ENCODE measurements around the gene PRKAR1B.

Gene PRKAR1B

GRCh38 chr7:670501-671390 lies 56.3 kb downstream of the PRKAR1B start:
- Histone ChIP-seq H3K4me3 (ENCODE audit: low read length) (no peak overlapping the region), H3K9ac (ENCODE audit: low read length) (no peak overlapping the region), H3K4me1 (ENCODE audit: control insufficient read depth, insufficient read depth, low read length) (peaks cover 11% of the 10 kb centered on the region), H3K9me3 (ENCODE audit: control insufficient read depth, low read length) (no peaks in the 10 kb centered on the region), H3K36me3 (ENCODE audit: control insufficient read depth, insufficient read depth, low read length, severe bottlenecking) (no peaks in the 10 kb centered on the region), H3K27me3 (replicated peaks; ENCODE audit: control insufficient read depth, insufficient read depth, low read length) (no peaks in the 10 kb centered on the region)
- no peak for DNase-seq (ENCODE audit: low read depth)

- Histone ChIP-seq H3K9me3 (ENCODE audit: control insufficient read depth, low read length) (no peaks in the 10 kb centered on the region), H3K27me3 (replicated peaks; ENCODE audit: control insufficient read depth, insufficient read depth, low read length) (no peaks in the 10 kb centered on the region), H3K4me1 (ENCODE audit: control insufficient read depth, insufficient read depth, low read length) (peaks cover 20% of the 10 kb centered on the region)
Measured at GRCh38 chr7:668958-669357, 58.1 kb downstream of the PRKAR1B start.

GRCh38 chr7:668139-668931 lies 58.7 kb downstream of the PRKAR1B start:
- Histone ChIP-seq H3K27me3 (replicated peaks; ENCODE audit: control insufficient read depth, insufficient read depth, low read length) (no peaks in the 10 kb centered on the region), H3K4me1 (ENCODE audit: control insufficient read depth, insufficient read depth, low read length) (peaks cover 20% of the 10 kb centered on the region), H3K9me3 (ENCODE audit: control insufficient read depth, low read length) (no peaks in the 10 kb centered on the region), H3K4me3 (ENCODE audit: low read length) (peak overlapping the region; percentile 57), H3K36me3 (ENCODE audit: control insufficient read depth, insufficient read depth, low read length, severe bottlenecking) (no peaks in the 10 kb centered on the region), H3K9ac (ENCODE audit: low read length) (peak overlapping the region; percentile 35)
- peak; percentile 70 for DNase-seq (ENCODE audit: low read depth)

More at GRCh38 chr7:668958-669357, 58.1 kb downstream of the PRKAR1B start:
- H3K9ac ChIP-seq (ENCODE audit: low read length): no peak overlapping the region
- no peak for DNase-seq (ENCODE audit: low read depth)
- H3K4me3 ChIP-seq (ENCODE audit: low read length): no peak overlapping the region
- no peaks in the 10 kb centered on the region for H3K36me3 ChIP-seq (ENCODE audit: control insufficient read depth, insufficient read depth, low read length, severe bottlenecking)

GRCh38 chr7:666454-667292 lies 60.4 kb downstream of the PRKAR1B start:
- no peaks in the 10 kb centered on the region for H3K27me3 ChIP-seq (replicated peaks; ENCODE audit: control insufficient read depth, insufficient read depth, low read length)
- no peak overlapping the region for H3K4me3 ChIP-seq (ENCODE audit: low read length)
- DNase-seq (ENCODE audit: low read depth): no peak
- peaks cover 20% of the 10 kb centered on the region for H3K4me1 ChIP-seq (ENCODE audit: control insufficient read depth, insufficient read depth, low read length)
- no peaks in the 10 kb centered on the region for H3K36me3 ChIP-seq (ENCODE audit: control insufficient read depth, insufficient read depth, low read length, severe bottlenecking)
- no peak overlapping the region for H3K9ac ChIP-seq (ENCODE audit: low read length)
- H3K9me3 ChIP-seq (ENCODE audit: control insufficient read depth, low read length): no peaks in the 10 kb centered on the region

GRCh38 chr7:665736-666453 lies 61.2 kb downstream of the PRKAR1B start:
- Histone ChIP-seq H3K9me3 (ENCODE audit: control insufficient read depth, low read length) (no peaks in the 10 kb centered on the region), H3K4me1 (ENCODE audit: control insufficient read depth, insufficient read depth, low read length) (peaks cover 20% of the 10 kb centered on the region), H3K27me3 (replicated peaks; ENCODE audit: control insufficient read depth, insufficient read depth, low read length) (no peaks in the 10 kb centered on the region), H3K36me3 (ENCODE audit: control insufficient read depth, insufficient read depth, low read length, severe bottlenecking) (no peaks in the 10 kb centered on the region), H3K9ac (ENCODE audit: low read length) (no peak overlapping the region), H3K4me3 (ENCODE audit: low read length) (no peak overlapping the region)
- peak; percentile 6 for DNase-seq (ENCODE audit: low read depth)

- Histone ChIP-seq H3K36me3 (ENCODE audit: control insufficient read depth, insufficient read depth, low read length, severe bottlenecking) (no peaks in the 10 kb centered on the region), H3K9ac (ENCODE audit: low read length) (no peak overlapping the region), H3K27me3 (replicated peaks; ENCODE audit: control insufficient read depth, insufficient read depth, low read length) (no peaks in the 10 kb centered on the region), H3K9me3 (ENCODE audit: control insufficient read depth, low read length) (no peaks in the 10 kb centered on the region), H3K4me3 (ENCODE audit: low read length) (no peak overlapping the region), H3K4me1 (ENCODE audit: control insufficient read depth, insufficient read depth, low read length) (peaks cover 20% of the 10 kb centered on the region)
- DNase-seq (ENCODE audit: low read depth): peak; percentile 69
Measured at GRCh38 chr7:664997-665735, 61.9 kb downstream of the PRKAR1B start.

GRCh38 chr7:664402-664775 lies 62.7 kb downstream of the PRKAR1B start:
- Histone ChIP-seq H3K27me3 (replicated peaks; ENCODE audit: control insufficient read depth, insufficient read depth, low read length) (no peaks in the 10 kb centered on the region), H3K4me1 (ENCODE audit: control insufficient read depth, insufficient read depth, low read length) (peaks cover 20% of the 10 kb centered on the region), H3K9ac (ENCODE audit: low read length) (no peak overlapping the region), H3K4me3 (ENCODE audit: low read length) (no peak overlapping the region), H3K9me3 (ENCODE audit: control insufficient read depth, low read length) (no peaks in the 10 kb centered on the region), H3K36me3 (ENCODE audit: control insufficient read depth, insufficient read depth, low read length, severe bottlenecking) (no peaks in the 10 kb centered on the region)
- DNase-seq (ENCODE audit: low read depth): no peak

- DNase-seq (ENCODE audit: low read depth): no peak
- Histone ChIP-seq H3K36me3 (ENCODE audit: control insufficient read depth, insufficient read depth, low read length, severe bottlenecking) (no peaks in the 10 kb centered on the region), H3K9ac (ENCODE audit: low read length) (no peak overlapping the region), H3K9me3 (ENCODE audit: control insufficient read depth, low read length) (no peaks in the 10 kb centered on the region), H3K4me3 (ENCODE audit: low read length) (no peak overlapping the region), H3K4me1 (ENCODE audit: control insufficient read depth, insufficient read depth, low read length) (peaks cover 11% of the 10 kb centered on the region), H3K27me3 (replicated peaks; ENCODE audit: control insufficient read depth, insufficient read depth, low read length) (no peaks in the 10 kb centered on the region)
Measured at GRCh38 chr7:662576-662975, 64.5 kb downstream of the PRKAR1B start.

GRCh38 chr7:659996-660395 lies 67.1 kb downstream of the PRKAR1B start:
- no peak overlapping the region for H3K4me3 ChIP-seq (ENCODE audit: low read length)
- DNase-seq (ENCODE audit: low read depth): no peak
- peaks cover 2% of the 10 kb centered on the region for H3K4me1 ChIP-seq (ENCODE audit: control insufficient read depth, insufficient read depth, low read length)
- no peaks in the 10 kb centered on the region for H3K9me3 ChIP-seq (ENCODE audit: control insufficient read depth, low read length)
- H3K27me3 ChIP-seq (replicated peaks; ENCODE audit: control insufficient read depth, insufficient read depth, low read length): no peaks in the 10 kb centered on the region
- H3K9ac ChIP-seq (ENCODE audit: low read length): no peak overlapping the region
- H3K36me3 ChIP-seq (ENCODE audit: control insufficient read depth, insufficient read depth, low read length, severe bottlenecking): no peaks in the 10 kb centered on the region

GRCh38 chr7:659306-659847 lies 67.7 kb downstream of the PRKAR1B start:
- Histone ChIP-seq H3K36me3 (ENCODE audit: control insufficient read depth, insufficient read depth, low read length, severe bottlenecking) (no peaks in the 10 kb centered on the region), H3K9ac (ENCODE audit: low read length) (no peak overlapping the region), H3K4me3 (ENCODE audit: low read length) (no peak overlapping the region), H3K4me1 (ENCODE audit: control insufficient read depth, insufficient read depth, low read length) (no peaks in the 10 kb centered on the region), H3K9me3 (ENCODE audit: control insufficient read depth, low read length) (no peaks in the 10 kb centered on the region), H3K27me3 (replicated peaks; ENCODE audit: control insufficient read depth, insufficient read depth, low read length) (no peaks in the 10 kb centered on the region)
- no peak for DNase-seq (ENCODE audit: low read depth)

Data from adipocyte (in vitro differentiated cells).